HepG2 (cell line): ENCODE results near the gene HEPHL1.

Experiments used
- CREB1 ChIP-seq, 2 experiments: fragments of 450-650 bp in 1 of 2; IDR thresholded peaks; 2 replicates each; pipeline ENCODE4 v1.6.1; 2016 to 2017; ENCODE audit warnings: control low read depth in 1 of 2, mild to moderate bottlenecking in 1 of 2, missing compliant biosample characterization in 1 of 2, missing genetic modification characterization in 1 of 2
- HOXA3 ChIP-seq: sonication (generic); formaldehyde crosslinking; IDR thresholded peaks from 2 replicates; pipeline ENCODE4 v1.5.0; 2020; ENCODE audit warnings: missing genetic modification reagents
- SMC3 ChIP-seq: IDR thresholded peaks from 2 replicates; pipeline ENCODE4 v1.6.1; 2011; ENCODE audit warnings: low read length, improper control_type of control experiment
- SUZ12 ChIP-seq: fragments of 150-350 bp; IDR thresholded peaks from 2 replicates; pipeline ENCODE4 v1.6.1; 2014; ENCODE audit warnings: low read depth, low read length
- TCF12 ChIP-seq, 2 experiments: fragments of 450-650 bp in 1 of 2; sonication (generic) in 1 of 2; formaldehyde crosslinking in 1 of 2; IDR thresholded peaks; 2 replicates each; pipeline versions ENCODE4 v1.6.1 to v1.8.0; 2017 to 2022; ENCODE audit warnings: antibody characterized with exemption in 1 of 2, mild to moderate bottlenecking in 1 of 2, missing genetic modification reagents in 1 of 2, moderate library complexity in 1 of 2
- ZNF3 ChIP-seq: IDR thresholded peaks from 2 replicates; pipeline ENCODE4 v1.7.0; 2017; ENCODE audit warnings: inconsistent platforms
- ZNF549 ChIP-seq: sonication (generic); formaldehyde crosslinking; IDR thresholded peaks from 2 replicates; pipeline ENCODE4 v1.5.0; 2020; ENCODE audit warnings: missing genetic modification reagents
- ZNF788 ChIP-seq: sonication (generic); formaldehyde crosslinking; IDR thresholded peaks from 2 replicates; pipeline ENCODE4 v1.5.0; 2020; ENCODE audit warnings: mild to moderate bottlenecking, missing genetic modification reagents, borderline replicate concordance
- TF ChIP-seq, protein P1 (sequence below): sonication (generic); formaldehyde crosslinking; IDR thresholded peaks from 2 replicates; pipeline ENCODE4 v1.5.1; 2020; ENCODE audit warnings: mild to moderate bottlenecking, missing genetic modification reagents
- TF ChIP-seq, protein P2 (sequence below): IDR thresholded peaks from 2 replicates; pipeline ENCODE4 v1.6.1; 2012; ENCODE audit warnings: inconsistent platforms

DNA sequence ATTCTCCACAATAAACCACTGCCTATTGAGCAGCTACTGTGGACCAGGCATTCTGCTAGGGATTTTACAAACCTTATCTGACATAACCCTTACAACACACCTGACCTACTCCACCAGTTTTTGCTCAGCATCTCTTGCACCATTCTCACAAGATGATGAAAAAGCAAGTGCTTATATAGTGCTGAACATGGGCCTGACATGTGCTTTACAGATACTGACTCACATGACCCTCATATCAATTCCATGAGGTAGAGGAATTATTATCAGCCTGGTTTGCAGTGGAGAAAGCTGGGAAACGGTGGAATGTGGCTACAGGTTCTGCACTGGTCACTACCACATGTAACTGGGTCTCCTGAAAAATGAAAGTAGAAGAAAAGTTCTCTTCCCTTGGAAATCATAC lies 69.9 kb downstream of the HEPHL1 start:
- TF ChIP-seq SMC3 (no peak), SUZ12 (no peak), HOXA3 (no peak), TCF12 (IDR thresholded peaks at IDR 0.05) (no peak), TCF12 (CRISPR knock-in tag; IDR thresholded peaks at IDR 0.05) (no peak), ZNF788 (no peak), ZNF3 (CRISPR knock-in tag) (no peak), CREB1 (IDR thresholded peaks at IDR 0.05) (no peak), CREB1 (CRISPR knock-in tag; IDR thresholded peaks at IDR 0.05) (no peak), ZNF549 (CRISPR knock-in tag) (no peak)
- TF ChIP-seq, protein P1, sequence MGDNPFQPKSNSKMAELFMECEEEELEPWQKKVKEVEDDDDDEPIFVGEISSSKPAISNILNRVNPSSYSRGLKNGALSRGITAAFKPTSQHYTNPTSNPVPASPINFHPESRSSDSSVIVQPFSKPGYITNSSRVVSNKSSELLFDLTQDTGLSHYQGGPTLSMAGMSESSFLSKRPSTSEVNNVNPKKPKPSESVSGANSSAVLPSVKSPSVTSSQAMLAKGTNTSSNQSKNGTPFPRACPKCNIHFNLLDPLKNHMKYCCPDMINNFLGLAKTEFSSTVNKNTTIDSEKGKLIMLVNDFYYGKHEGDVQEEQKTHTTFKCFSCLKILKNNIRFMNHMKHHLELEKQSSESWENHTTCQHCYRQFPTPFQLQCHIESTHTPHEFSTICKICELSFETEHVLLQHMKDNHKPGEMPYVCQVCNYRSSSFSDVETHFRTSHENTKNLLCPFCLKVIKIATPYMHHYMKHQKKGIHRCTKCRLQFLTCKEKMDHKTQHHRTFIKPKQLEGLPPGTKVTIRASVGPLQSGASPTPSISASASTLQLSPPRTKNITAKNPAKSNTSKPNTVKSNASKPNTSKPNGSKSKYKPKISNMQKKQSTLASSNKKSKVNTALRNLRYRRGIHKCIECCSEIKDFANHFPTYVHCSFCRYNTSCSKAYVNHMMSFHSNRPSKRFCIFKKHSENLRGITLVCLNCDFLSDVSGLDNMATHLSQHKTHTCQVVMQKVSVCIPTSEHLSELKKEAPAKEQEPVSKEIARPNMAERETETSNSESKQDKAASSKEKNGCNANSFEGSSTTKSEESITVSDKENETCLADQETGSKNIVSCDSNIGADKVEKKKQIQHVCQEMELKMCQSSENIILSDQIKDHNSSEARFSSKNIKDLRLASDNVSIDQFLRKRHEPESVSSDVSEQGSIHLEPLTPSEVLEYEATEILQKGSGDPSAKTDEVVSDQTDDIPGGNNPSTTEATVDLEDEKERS (CRISPR knock-in tag): no peak
- TF ChIP-seq, protein P2, sequence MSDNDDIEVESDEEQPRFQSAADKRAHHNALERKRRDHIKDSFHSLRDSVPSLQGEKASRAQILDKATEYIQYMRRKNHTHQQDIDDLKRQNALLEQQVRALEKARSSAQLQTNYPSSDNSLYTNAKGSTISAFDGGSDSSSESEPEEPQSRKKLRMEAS: no peak
